Right renal pelvis (tissue), 4 donors: ENCODE measurements around the gene MBTPS2. TPM values are rescaled to one million over a fixed set of nuclear protein-coding genes. Genes with fewer than 3 reads are reported as not detected.

ENCODE experiments used
- DNase-seq, 4 donors: peaks; one replicate each; pipeline ENCODE4 v3.0.0-alpha.2; 2013; ENCODE audit warnings: low read depth in 4 of 4, low spot score in 3 of 4, missing footprints in 1 of 4
- polyA plus RNA-seq, 4 donors: library from polyadenylated mRNA; unstranded; fragments of 120-200 nt; gene quantifications; one replicate each; pipeline ENCODE4 v1.2.1, GENCODE V29; 2013; ENCODE audit not compliant: insufficient read length in 4 of 4

The MBTPS2 gene
- polyA plus RNA-seq, 4 donors, result 32.9 to 39.9 (median 36.6) TPM

GRCh38 chrX:21932292-21933002 lies 93.0 kb downstream of the MBTPS2 start:
- DNase-seq, result no peak

DNA sequence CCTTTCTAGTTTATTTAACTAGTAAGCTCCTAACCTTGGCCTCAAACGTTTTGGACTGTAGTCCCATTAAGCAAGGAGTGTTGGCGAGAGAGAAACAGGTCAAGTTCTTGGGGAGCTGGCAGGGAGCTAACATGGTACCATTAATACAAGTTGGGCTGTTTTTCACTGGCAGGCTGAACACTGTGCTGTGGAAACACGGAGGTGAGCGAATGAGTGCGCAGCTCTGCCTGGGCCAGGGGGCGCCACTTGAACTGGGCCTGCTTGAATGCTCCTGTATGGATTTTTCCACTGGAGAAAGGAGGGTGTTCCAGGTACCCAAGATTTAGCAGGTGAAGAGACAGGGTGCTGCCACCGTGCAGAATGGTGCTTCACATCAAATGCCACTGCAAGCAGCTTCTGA lies 93.7 kb downstream of the MBTPS2 start:
- no peak for DNase-seq

DNA sequence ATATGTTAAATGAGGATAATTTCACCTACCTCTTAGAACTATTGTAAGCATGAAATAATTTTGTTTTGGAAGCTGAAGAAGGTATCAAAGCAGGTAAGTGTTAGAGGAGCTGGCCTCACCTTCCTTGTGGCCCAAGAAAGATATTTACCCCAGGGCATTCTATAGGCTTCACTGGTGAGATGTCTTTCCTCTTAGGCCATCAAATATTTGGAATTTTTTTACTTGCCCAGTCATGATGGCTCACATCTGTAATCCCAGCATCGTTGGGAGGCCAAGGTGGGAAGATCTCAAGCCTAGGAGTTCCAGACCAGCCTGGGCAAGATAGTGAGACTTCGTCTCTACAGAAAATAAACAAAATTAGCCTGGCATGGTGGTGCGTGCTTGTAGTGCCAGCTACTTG lies 95.0 kb downstream of the MBTPS2 start:
- no peak for DNase-seq

Other genes starting within 250 kb of the MBTPS2 start
- gene KLHL34, start 181.3 kb upstream of the MBTPS2 start, polyA plus RNA-seq, result under 1 TPM in 3 of 4 donors, not detected in 1; 0.04 to 0.12 (median 0.07) TPM
- gene SMPX, start 81.5 kb upstream of the MBTPS2 start, polyA plus RNA-seq, result under 1 TPM; 0.25 to 0.39 (median 0.29) TPM
- 1 to 10 TPM; 2.5 to 3.9 (median 2.9) TPM for gene YY2, start 16.4 kb downstream of the MBTPS2 start, polyA plus RNA-seq
- 100 to 1,000 TPM; 147 to 175 (median 160) TPM for gene SMS, start 101.1 kb downstream of the MBTPS2 start, polyA plus RNA-seq
- gene PHEX, start 192.7 kb downstream of the MBTPS2 start, polyA plus RNA-seq, result under 1 TPM; 0.30 to 0.38 (median 0.34) TPM